T-helper 22 cell (primary cell): ENCODE measurements around the gene IRF2.

Source experiments
- DNase-seq: peaks from one replicate; pipeline ENCODE4 v3.0.0-alpha.2; 2020; ENCODE audit warnings: low read depth

IRF2 gene

GRCh38 chr4:184473499-184474262 lies 669 bp downstream of the IRF2 start:
- peak; percentile 24 for DNase-seq

DNA sequence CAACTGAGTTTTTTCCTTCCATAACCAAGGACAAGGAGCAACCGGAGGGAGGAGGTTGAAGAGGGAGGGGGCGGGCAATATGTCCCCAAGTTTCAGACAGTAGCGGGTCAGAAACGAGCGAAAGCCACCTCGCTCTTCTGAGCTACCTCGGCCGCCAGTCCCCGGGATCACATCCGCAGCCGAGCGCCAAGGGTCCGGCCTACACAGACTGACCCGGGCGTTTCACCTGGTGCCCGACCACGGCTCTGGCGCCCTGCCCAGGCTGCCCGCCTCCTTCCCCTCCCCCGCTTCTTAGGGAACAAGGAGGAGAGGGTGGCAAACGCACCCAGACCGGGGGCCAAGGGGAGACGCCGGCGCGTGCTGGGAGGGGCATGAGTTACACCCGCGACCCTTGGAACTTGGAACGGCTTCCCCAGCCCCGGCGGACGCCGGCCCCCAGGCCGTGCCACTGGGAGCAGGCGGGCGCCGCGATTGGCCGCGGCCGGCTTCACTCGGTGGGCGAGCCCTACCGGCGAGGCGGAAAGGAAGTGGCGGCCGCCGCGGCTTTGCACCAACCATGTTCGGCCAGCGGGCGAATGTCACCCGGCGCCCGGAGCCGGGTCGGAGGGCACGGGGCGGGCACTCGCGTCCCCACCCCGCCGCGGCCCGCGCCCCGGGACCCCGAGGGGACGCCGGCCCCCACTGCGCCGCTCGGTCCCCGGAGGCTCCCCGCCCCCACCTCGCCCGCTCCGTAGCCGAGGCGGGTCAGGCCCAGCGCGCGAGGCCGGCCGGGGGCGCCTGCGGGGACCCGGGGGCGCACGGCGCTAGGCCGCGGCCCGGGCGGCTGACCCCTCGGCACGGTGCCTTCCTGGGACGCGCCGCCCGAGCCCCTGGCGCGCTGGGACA lies 1.5 kb downstream of the IRF2 start:
- DNase-seq = peak; percentile 47

DNA sequence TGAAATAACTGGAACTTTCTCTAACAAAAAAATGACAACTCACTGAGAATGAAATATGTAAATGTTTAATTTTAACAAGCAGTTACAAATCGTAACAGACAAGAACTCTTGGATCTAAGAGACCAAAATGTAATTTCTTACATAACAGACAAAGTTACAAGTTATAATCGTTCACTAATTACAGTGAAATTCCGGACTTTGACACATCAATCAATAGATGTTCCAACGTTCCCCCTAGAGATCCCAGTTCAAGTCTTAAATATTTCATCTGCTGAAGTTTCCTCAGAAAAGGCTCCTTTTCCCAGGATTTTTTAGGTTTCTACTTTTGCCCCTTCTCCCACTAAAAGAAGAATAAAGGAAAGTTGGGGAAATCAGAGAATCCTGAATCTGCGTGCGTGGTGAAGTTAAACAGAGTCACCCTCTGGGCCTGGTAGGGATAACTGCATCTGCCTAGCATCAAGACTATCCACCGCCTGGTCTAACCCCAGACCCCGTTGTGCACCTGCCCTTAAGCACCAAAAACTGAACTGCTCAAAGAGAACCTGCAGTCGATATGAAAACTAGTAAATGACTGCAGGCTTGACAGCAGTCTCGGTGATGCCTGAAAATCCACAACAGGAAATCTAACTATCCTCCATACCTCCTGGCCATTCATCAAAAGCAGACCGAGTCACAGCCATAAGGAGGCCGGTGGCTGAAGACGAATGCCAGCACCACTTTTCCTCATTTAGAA lies 2.3 kb downstream of the IRF2 start:
- DNase-seq = no peak

DNA sequence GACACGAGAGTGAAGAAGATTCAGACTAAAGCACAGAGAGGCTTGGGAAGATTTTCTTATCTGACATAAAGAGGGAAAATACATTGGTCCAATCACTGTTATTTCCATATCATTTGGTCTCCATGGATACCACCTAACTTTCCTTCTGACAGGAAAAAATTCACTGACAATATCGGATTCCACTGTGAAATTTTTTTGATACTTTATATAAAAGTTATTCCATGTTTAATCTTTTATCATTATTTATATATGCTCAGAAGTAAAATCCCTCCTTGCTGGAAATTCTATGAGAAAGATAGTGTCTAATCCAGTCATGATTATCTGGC lies 3.6 kb downstream of the IRF2 start:
- no peak for DNase-seq

- no peak for DNase-seq
These were observed 7.7 kb downstream of the IRF2 start for GRCh38 chr4:184466634-184467033.

DNA sequence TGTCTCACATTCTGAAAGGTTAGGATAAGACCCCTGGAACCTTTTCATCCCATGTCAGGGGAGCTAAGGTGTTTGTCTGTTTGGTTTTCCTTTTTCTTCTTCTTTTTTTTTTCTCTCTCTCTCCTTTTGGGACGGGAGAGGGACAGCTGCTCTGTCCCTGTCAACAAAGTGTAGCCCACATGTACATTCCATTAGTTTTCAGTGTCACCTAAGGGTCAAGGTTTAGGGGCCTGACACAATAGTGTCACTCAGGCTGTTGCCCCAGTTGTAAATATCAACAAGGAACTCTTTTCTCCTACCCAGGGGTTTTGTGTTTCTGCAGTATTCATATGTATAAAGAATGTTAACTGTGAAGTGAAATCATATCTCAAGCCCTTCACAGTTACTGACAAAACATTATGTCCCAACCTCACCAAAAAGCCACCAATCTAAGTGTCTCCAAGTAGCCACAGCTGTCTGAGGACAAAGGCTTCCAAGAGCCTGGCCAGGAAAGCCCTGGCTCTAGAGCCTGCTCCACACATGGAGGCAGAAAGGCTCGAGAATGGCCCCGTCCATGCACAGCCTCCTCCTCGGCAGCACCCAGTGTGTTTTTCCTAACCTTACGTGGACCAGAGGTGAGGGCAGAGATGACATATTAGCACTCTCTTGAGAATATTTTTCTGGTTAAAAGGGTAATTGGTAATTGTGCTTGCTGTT lies 9.4 kb downstream of the IRF2 start:
- DNase-seq = no peak

GRCh38 chr4:184463856-184464255 lies 10.5 kb downstream of the IRF2 start:
- DNase-seq = no peak

DNA sequence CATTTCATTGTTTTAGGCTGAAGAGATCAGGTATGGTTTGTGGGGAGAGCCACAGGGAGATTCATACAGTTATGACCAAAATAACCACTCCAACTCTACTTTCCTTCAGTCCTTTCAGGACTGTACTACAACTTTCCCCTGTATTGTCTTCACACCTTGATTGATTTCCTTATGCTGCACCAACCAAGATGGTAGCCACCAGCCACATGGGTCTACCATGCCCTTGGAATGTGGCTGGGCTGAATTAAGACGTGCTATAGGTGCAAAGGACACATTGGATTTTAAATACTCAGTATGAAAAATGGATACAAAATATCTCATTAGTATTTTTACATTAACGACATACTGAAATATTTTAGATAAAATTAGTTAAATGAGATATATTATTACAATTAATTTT lies 11.2 kb downstream of the IRF2 start:
- no peak for DNase-seq

GRCh38 chr4:184462724-184463123 lies 11.6 kb downstream of the IRF2 start:
- no peak for DNase-seq

GRCh38 chr4:184461711-184462441 lies 12.5 kb downstream of the IRF2 start:
- DNase-seq = no peak

GRCh38 chr4:184460499-184461285 lies 13.7 kb downstream of the IRF2 start:
- no peak for DNase-seq

DNA sequence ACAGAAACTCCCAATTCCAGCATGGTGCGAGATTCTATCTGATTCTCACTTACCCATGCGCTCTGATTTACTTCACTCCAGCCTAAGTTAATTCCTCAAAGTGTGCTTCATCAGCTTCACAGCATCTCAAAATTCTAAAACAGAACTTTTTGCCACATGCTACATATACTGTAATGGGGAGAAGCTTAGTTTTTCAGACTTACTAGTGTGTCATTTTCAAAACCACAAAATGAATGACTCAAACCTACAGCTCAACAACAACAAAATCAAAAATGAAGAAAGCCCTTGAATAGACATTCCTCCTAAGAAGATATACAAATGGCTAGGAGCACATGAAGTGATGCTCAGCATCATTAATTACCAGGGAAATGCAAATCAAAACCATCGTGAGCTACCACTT lies 14.9 kb downstream of the IRF2 start:
- no peak for DNase-seq

DNA sequence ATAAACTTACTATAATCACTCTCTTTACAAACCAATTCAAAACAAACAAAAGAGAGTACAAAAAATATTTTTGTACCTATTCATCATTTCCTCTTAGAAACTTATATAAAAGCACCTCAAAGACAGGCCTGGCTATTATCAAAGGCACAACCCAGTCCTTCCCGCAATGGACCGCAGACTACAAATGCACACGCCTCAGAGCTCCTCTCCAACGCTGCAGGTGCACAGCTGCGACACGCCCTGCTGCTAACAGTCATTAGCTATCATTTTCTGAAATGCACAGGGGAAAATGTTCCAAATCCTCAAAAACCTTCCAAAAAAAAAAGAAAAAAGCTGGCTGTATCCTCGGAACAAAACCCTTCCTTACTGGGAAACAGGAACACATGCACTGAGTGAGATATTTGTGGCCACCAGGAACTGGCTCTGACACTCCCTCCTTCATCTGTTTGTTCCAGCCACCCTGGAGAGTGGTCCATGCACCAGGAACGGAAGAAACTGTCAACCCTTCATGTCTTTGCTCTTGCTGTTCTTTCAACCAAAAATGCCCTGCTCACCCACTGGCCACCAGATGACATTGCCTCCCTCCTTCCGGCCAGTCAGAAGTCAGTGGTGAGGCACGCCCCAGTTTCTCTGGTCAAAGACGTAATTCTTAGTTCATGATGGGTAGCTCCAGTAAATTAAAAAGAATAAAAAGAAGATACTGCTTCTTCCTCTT lies 16.7 kb downstream of the IRF2 start:
- DNase-seq = no peak

- no peak for DNase-seq
These were observed 18.0 kb downstream of the IRF2 start for GRCh38 chr4:184456337-184456736.

DNA sequence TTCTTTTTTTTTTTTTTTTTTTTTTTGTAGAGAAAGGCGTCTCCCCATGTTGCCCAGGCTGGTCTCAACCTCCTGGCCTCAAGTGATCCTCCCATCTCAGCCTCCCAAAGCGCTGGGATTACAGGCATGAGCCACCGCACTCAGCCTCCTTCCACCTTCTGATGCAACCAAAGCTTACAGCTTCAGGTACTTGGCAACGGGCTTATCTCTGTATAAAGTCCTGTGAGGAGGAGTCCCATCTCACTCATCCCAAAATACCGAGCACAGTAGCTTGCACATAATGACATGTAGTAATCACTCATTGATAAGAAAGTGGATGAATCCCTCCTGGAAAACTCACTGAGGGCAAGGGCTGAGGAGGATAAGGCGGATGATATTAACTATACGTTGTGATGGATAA lies 19.1 kb downstream of the IRF2 start:
- no peak for DNase-seq

GRCh38 chr4:184453365-184454160 lies 20.8 kb downstream of the IRF2 start:
- DNase-seq = no peak

DNA sequence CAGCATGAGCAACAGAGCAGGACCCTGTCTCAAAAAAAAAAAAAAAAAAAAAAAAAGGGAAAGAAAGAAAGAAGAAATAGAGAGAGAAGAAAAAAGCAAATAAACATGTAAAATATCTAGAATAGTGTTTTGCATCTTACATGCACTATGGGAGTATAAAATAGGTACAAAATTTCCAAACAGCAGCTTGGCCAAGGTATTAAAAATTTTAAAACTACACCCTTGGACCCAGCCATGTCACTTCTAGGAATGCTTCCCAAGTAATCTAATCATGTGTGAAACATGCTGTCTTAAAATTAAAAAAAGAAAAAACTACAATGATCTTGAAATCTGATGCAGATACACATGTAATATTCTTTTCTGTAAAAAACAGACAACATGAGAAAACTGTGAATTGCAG lies 21.6 kb downstream of the IRF2 start:
- no peak for DNase-seq

DNA sequence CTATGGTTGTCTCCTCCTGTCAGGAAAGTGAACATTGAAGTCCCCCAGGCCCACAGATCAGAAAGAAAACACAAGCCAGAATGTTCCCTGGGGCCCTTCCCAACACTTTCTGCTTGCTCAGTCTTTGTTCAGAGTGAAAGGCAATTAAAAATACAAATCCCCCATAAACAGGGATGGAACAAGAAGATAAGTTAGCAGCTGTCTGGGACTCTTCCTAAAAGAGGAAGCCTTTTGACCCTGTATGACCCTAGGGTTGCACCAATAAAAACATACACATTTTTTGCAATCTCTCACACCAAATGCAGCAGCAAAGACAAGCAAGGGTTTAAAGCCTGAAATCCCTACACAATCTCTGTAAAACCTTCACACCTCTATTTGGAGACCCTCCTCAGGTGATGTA lies 22.6 kb downstream of the IRF2 start:
- DNase-seq = no peak
